ENCODE results near the gene ATRNL1. TPM values are rescaled to one million over a fixed set of nuclear protein-coding genes. Genes with fewer than 3 reads are reported as not detected.

The ATRNL1 gene
- total and polyA plus RNA-seq, 2 of the 8 experiments (the other 6 are each of a cell fraction or from before 2014, with no cell fraction given) = 5.1 to 17.6 TPM

- no peaks in the 10 kb centered on the region for H3K27me3 ChIP-seq (replicated peaks in 1 of 4; ENCODE audit: control insufficient read depth in 3 of 4, extremely low read depth in 1 of 4, insufficient read depth in 3 of 4, low read length in 3 of 4)
Observed at GRCh38 chr10:115539142-115539762, 446.1 kb downstream of the ATRNL1 start.

More at GRCh38 chr10:115539142-115539762, 446.1 kb downstream of the ATRNL1 start:
- H3K56ac ChIP-seq (replicated peaks; ENCODE audit: insufficient read length, low read depth, low read length) = no peak overlapping the region
- H4K5ac ChIP-seq (ENCODE audit: insufficient read length, low read depth, low read length) = no peak overlapping the region
- CTCF ChIA-PET (ENCODE audit: partially characterized antibody) = interaction anchor here (0.6 kb wide), 1 partner anchor 604 kb away, joined by 3 read pairs; no protein-coding TSS in a partner anchor
- no peak overlapping the region for H3K4me2 ChIP-seq (ENCODE audit: insufficient read depth in 1 of 2, low read depth in 2 of 2, low read length in 2 of 2)
- no peak overlapping the region for H3K9ac ChIP-seq (replicated peaks in 1 of 4; ENCODE audit: extremely low read depth in 1 of 4, low read depth in 3 of 4, low read length in 3 of 4)
- FAIRE-seq = no peak
- no peaks in the 10 kb centered on the region for H3K79me2 ChIP-seq (ENCODE audit: control insufficient read depth in 1 of 2, insufficient read depth in 2 of 2, low read length in 2 of 2)
- no peak overlapping the region for H2AFZ ChIP-seq (ENCODE audit: low read length)
- H3K27ac ChIP-seq (ENCODE audit: low read depth, low read length) = no peak overlapping the region
- H2AK5ac ChIP-seq (ENCODE audit: low read depth, low read length) = no peak overlapping the region
- no peaks in the 10 kb centered on the region for H4K20me1 ChIP-seq (replicated peaks in 1 of 2; ENCODE audit: control insufficient read depth in 1 of 2, insufficient read depth in 2 of 2, low read length in 2 of 2)
- no peak overlapping the region for H4K91ac ChIP-seq (replicated peaks; ENCODE audit: insufficient read length, low read length)
- no peak overlapping the region for H4K8ac ChIP-seq (ENCODE audit: extremely low read depth, insufficient read depth, low read length)
- no peak for DNase-seq (ENCODE audit: low read depth in 1 of 2, low spot score in 2 of 2)
- H2BK12ac ChIP-seq (ENCODE audit: low read depth, low read length) = no peak overlapping the region
- no peak overlapping the region for H2BK20ac ChIP-seq (ENCODE audit: low read length)
- no peaks in the 10 kb centered on the region for H3K4me1 ChIP-seq (replicated peaks in 1 of 4; ENCODE audit: control insufficient read depth in 3 of 4, insufficient read depth in 4 of 4, low read length in 3 of 4)
- peaks cover 0 to 8% of the 10 kb centered on the region in 2 experiments; a peak in 3 of 4 replicates for H3K9me3 ChIP-seq (ENCODE audit: insufficient read depth in 2 of 2, low read depth in 1 of 2, low read length in 1 of 2)
- H3K4me3 ChIP-seq (ENCODE audit: extremely low read depth in 1 of 4, insufficient read depth in 2 of 4, low read depth in 3 of 4, low read length in 4 of 4) = no peak overlapping the region
- H3K14ac ChIP-seq (ENCODE audit: insufficient read length) = no peak overlapping the region
- no peak overlapping the region for H3K4ac ChIP-seq (replicated peaks; ENCODE audit: insufficient read length, low read depth, low read length)
- no peak overlapping the region for H2BK15ac ChIP-seq (ENCODE audit: low read length)
- POLR2A ChIA-PET (ENCODE audit: partially characterized antibody) = no interaction called here
- H3K36me3 ChIP-seq (ENCODE audit: control insufficient read depth in 2 of 4, insufficient read depth in 4 of 4, low read length in 3 of 4) = no peaks in the 10 kb centered on the region
- H2BK5ac ChIP-seq (ENCODE audit: low read depth, low read length) = no peak overlapping the region
- no peak for TF ChIP-seq CTCF (IDR thresholded peaks at IDR 0.05; ENCODE audit: control extremely low read depth in 1 of 3, insufficient read depth in 1 of 3, low read depth in 1 of 3, low read length in 3 of 3)
- no peaks in the 10 kb centered on the region for H3K79me1 ChIP-seq (ENCODE audit: low read depth, low read length)
- no peaks in the 10 kb centered on the region for H3K23me2 ChIP-seq (ENCODE audit: low read depth, low read length)
- H3K23ac ChIP-seq (ENCODE audit: insufficient read length) = no peak overlapping the region
- H3K18ac ChIP-seq (ENCODE audit: extremely low read depth, low read length) = no peak overlapping the region
- H2BK120ac ChIP-seq (replicated peaks; ENCODE audit: low read depth, low read length) = no peak overlapping the region

Measured in H1 (cell line).